OCI-LY7 (cell line): ENCODE measurements around the gene TUBGCP5. TPM values are rescaled to one million over a fixed set of nuclear protein-coding genes. Genes with fewer than 3 reads are reported as not detected.

Experiments
- BruUV-seq: library from RNA; stranded (reverse); fragments of 400-500 nt; replicated peaks from 2 replicates; lab custom pipeline; 2021; lab: Mats Ljungman, UMichigan
- CTCF ChIA-PET: fragments of 300-600 bp; sonication (Branson Sonifier 250); formaldehyde crosslinking; loops from one replicate; lab custom pipeline; 2022; ENCODE audit warnings: antibody characterized with exemption; ENCODE audit not compliant: unreplicated experiment; lab: Charles Lee
- POLR2A ChIA-PET: fragments of 300-600 bp; sonication (Branson Sonifier 250); formaldehyde crosslinking; loops from one replicate; lab custom pipeline; 2022; ENCODE audit warnings: antibody characterized with exemption; lab: Charles Lee
- DNase-seq: peaks from one replicate; pipeline ENCODE4 v3.0.0-alpha.2; 2015; ENCODE audit warnings: low spot score
- H2AFZ ChIP-seq: fragments of 200-600 bp; sonication (generic), shearing (Covaris generic); 2 replicates; pipeline ENCODE4 v1.6.1; 2014; ENCODE audit warnings: mild to moderate bottlenecking, antibody characterized with exemption, low read length, moderate library complexity
- H3K27ac ChIP-seq: fragments of 200-600 bp; sonication (generic); 2 replicates; pipeline ENCODE4 v1.5.1; 2014; ENCODE audit warnings: mixed run types, low read depth, mild to moderate bottlenecking, moderate library complexity, low read length, inconsistent platforms; ENCODE audit not compliant: poor library complexity, severe bottlenecking
- H3K36me3 ChIP-seq: fragments of 200-600 bp; sonication (generic); 2 replicates; pipeline ENCODE4 v1.6.1; 2014; ENCODE audit warnings: mild to moderate bottlenecking, antibody characterized with exemption, low read length, moderate library complexity, mixed read lengths; ENCODE audit not compliant: insufficient read depth
- H3K4me1 ChIP-seq: fragments of 200-600 bp; sonication (generic); 2 replicates; pipeline ENCODE4 v1.5.1; 2014; ENCODE audit warnings: mild to moderate bottlenecking, low read length; ENCODE audit not compliant: insufficient read depth, poor library complexity, severe bottlenecking
- H3K4me2 ChIP-seq: fragments of 200-600 bp; sonication (generic); 2 replicates; pipeline ENCODE4 v1.6.1; 2014; ENCODE audit warnings: mild to moderate bottlenecking, low read length
- H3K4me3 ChIP-seq: fragments of 200-600 bp; sonication (generic); 2 replicates; pipeline ENCODE4 v1.5.1; 2014; ENCODE audit warnings: mild to moderate bottlenecking, low read depth, low read length; ENCODE audit not compliant: poor library complexity, severe bottlenecking
- H3K79me2 ChIP-seq: fragments of 200-600 bp; sonication (generic); 2 replicates; pipeline ENCODE4 v1.6.1; 2016; ENCODE audit warnings: low read depth, mild to moderate bottlenecking, low read length, moderate library complexity, mixed read lengths; ENCODE audit not compliant: insufficient read depth
- H3K9me2 ChIP-seq: fragments of 200-600 bp; sonication (generic); 2 replicates; pipeline ENCODE4 v1.6.1; 2016; ENCODE audit warnings: mild to moderate bottlenecking, low read length, mixed read lengths; ENCODE audit not compliant: insufficient read depth
- H3K9me3 ChIP-seq: fragments of 200-600 bp; sonication (generic); 2 replicates; pipeline ENCODE4 v1.6.1; 2014; ENCODE audit warnings: mild to moderate bottlenecking, mixed run types, low read length, mixed read lengths
- H4K20me1 ChIP-seq: fragments of 200-600 bp; sonication (generic); 2 replicates; pipeline ENCODE4 v1.6.1; 2014; ENCODE audit warnings: mild to moderate bottlenecking, antibody characterized with exemption, low read length, moderate library complexity, mixed read lengths; ENCODE audit not compliant: insufficient read depth
- CTCF ChIP-seq: fragments of 200-600 bp; sonication (generic); conservative IDR thresholded peaks from 2 replicates; pipeline ENCODE4 v1.5.1; 2014; ENCODE audit warnings: mild to moderate bottlenecking, antibody characterized with exemption, low read length, moderate library complexity, mixed read lengths
- EZH2phosphoT487 ChIP-seq: fragments of 200-600 bp; sonication (generic); IDR thresholded peaks from 2 replicates; pipeline ENCODE4 v1.6.1; 2018; ENCODE audit warnings: low read depth, borderline replicate concordance, mild to moderate bottlenecking, mixed run types, antibody characterized with exemption, low read length, moderate library complexity, mixed read lengths
- intact Hi-C: fragments of 100-400 bp; cut with micrococcal nuclease; formaldehyde crosslinking; loops from one replicate; pipeline ENCODE4 v1.10.0; 2022; ENCODE audit not compliant: unreplicated experiment
- total RNA-seq, 2 experiments: library from RNA; depleted of rRNA in 1 of 2; stranded (reverse); fragments of >200 nt in 1 of 2; shearing (Covaris generic) in 1 of 2; gene quantifications; 2 replicates each; pipeline ENCODE4 v1.2.3, GENCODE V29; 2014 to 2022

TUBGCP5 gene
- total RNA-seq, 2 experiments from 2014 or later, result 30.9 to 36.3 TPM

GRCh38 chr15:22973987-22974386 lies 65.4 kb downstream of the TUBGCP5 start:
- H3K4me2 ChIP-seq, result no peak overlapping the region
- H3K4me3 ChIP-seq, result no peak overlapping the region
- BruUV-seq, result no TSS peak
- H2AFZ ChIP-seq, result no peak overlapping the region
- ChIA-PET CTCF (no interaction called here), POLR2A (no interaction called here)
- TF ChIP-seq EZH2phosphoT487, result no peak
- TF ChIP-seq CTCF, result no peak
- no peaks in the 10 kb centered on the region for H3K9me2 ChIP-seq
- H3K9me3 ChIP-seq, result peaks cover 9% of the 10 kb centered on the region; the same call in 1 of the 2 replicates
- H3K36me3 ChIP-seq, result no peaks in the 10 kb centered on the region
- intact Hi-C loops, result no loop called here
- H3K79me2 ChIP-seq, result no peaks in the 10 kb centered on the region
- DNase-seq, result no peak
- no peaks in the 10 kb centered on the region for H4K20me1 ChIP-seq
- H3K4me1 ChIP-seq, result no peaks in the 10 kb centered on the region
- no peak overlapping the region for H3K27ac ChIP-seq

GRCh38 chr15:22973286-22973685 lies 66.1 kb downstream of the TUBGCP5 start:
- POLR2A ChIA-PET, result no interaction called here
- H3K4me2 ChIP-seq, result no peak overlapping the region
- intact Hi-C loops, result no loop called here

More at GRCh38 chr15:22973286-22973685, 66.1 kb downstream of the TUBGCP5 start:
- Histone ChIP-seq H3K9me3 (peaks cover 9% of the 10 kb centered on the region; the same call in 1 of the 2 replicates), H3K4me1 (no peaks in the 10 kb centered on the region), H4K20me1 (no peaks in the 10 kb centered on the region), H3K36me3 (no peaks in the 10 kb centered on the region), H3K79me2 (no peaks in the 10 kb centered on the region), H3K27ac (no peak overlapping the region), H3K9me2 (no peaks in the 10 kb centered on the region), H3K4me3 (no peak overlapping the region), H2AFZ (no peak overlapping the region)
- TF ChIP-seq CTCF (no peak), EZH2phosphoT487 (no peak)
- CTCF ChIA-PET, result no interaction called here
- no peak for DNase-seq
- BruUV-seq, result no TSS peak
